GM10847 (cell line): ENCODE results near the gene SHF.

Experiments used
- POLR2A ChIP-seq: IDR thresholded peaks from 2 replicates; pipeline ENCODE4 v1.6.1; 2011; ENCODE audit not compliant: insufficient read length; ENCODE audit errors: extremely low read depth

The SHF gene, protein sequence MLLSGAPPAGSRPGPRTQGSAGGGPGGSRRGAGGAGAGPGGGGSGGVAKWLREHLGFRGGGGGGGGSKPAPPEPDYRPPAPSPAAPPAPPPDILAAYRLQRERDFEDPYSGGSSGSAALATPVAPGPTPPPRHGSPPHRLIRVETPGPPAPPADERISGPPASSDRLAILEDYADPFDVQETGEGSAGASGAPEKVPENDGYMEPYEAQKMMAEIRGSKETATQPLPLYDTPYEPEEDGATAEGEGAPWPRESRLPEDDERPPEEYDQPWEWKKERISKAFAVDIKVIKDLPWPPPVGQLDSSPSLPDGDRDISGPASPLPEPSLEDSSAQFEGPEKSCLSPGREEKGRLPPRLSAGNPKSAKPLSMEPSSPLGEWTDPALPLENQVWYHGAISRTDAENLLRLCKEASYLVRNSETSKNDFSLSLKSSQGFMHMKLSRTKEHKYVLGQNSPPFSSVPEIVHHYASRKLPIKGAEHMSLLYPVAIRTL

DNA sequence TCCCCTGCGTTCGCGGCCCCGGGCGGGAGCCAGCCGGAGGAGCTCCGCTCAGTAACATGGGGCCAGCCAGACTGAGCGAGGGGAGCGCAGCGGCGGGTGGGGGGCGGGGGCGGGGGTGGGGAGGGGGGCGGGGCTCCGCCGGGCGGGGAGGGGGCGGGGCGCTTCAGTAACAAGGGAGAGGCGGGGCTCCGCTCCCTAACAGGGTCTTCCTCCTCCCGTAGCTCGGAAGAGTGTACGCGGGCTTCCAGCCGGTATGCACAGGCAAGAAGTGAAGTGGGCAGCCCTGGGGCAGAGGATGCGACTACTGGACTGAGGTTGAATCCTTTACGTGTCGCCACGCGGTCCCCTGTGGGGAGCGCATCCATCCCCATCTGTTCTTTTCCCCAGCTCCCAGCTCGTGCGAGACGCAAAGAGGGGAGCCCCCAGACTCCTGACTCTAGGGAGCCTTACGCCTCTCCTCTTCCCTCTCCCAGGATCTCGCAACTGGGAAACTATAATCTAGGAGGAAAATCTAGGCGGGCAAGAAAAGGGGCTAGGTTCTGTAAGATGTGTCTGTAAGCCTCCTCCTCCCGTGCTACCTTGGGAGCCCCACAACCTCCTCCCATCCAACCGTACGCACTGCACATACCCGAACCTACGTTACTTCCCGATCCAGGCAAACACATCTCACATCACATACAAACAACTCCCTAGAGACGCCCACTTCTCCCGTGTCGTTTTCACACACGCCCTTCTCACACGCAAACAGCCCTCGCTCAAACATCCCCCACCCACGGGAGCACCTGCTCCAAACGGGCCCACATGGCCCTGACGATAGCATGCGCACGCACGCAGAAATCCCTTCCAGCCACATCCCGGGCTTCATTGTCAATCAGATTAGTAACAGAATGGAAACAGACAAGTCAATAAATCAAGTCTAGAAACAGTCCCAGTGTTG lies at the start of gene SHF:
Gene SHF, minus strand, starts transcription at position 73 of the 937 bp plus-strand sequence. Its CDS starts 15 bp downstream, at position 58.
- no peak for TF ChIP-seq POLR2A

DNA sequence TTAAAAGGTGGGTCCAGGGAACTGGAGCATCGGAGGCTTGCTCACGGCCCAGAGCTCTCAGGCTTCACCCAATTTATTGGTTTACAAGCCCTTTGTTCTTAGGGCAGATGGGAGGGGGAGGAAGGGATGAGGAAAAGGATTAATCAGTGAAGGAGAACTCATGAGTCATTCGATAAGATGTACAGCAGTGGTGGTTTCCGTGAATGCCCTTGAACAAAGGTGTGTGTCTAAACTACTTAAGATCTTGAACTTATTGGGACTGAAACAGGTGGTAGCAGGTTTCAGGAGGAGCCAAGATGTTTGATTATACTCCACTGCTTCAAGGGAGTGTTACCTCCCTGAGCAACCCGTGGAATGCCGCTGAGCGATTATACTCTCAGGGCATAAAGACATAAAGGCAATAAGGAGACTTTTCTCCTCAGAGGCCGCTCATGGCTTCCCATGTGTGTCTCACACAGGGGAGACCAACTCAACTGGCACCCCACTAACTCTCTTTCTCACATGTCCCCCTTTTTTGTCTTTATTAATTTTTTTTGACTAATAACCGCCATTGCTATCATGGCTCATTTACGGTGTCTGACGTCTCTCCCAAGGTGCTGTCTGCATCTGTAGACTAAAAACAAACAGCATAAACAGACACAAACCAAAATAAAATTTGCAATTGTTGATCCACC lies 46.9 kb upstream of the SHF start:
- no peak for TF ChIP-seq POLR2A

- TF ChIP-seq POLR2A = no peak
Observed at GRCh38 chr15:45231864-45232562, 44.2 kb upstream of the SHF start.

DNA sequence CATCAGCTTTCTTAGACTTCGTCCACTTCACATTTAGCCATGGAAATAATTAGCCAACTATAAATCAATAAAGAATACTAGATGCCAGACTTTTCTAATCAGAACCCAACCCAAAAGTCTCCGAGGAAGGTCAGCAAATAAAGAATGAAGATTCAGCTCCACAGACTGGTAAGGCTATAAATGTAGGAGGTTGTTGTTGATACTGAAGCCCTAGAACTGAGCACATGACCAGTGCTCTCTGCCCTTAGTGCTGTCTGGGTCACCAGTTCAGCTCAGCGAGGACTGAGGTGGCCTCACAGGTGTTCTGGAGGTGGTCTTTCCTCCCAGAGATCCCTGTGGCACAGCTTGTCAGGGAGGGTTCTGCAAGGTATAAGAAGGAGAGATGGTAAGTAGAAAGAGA lies 43.4 kb upstream of the SHF start:
- no peak for TF ChIP-seq POLR2A

GRCh38 chr15:45230245-45230965 lies 42.6 kb upstream of the SHF start:
- TF ChIP-seq POLR2A = no peak

DNA sequence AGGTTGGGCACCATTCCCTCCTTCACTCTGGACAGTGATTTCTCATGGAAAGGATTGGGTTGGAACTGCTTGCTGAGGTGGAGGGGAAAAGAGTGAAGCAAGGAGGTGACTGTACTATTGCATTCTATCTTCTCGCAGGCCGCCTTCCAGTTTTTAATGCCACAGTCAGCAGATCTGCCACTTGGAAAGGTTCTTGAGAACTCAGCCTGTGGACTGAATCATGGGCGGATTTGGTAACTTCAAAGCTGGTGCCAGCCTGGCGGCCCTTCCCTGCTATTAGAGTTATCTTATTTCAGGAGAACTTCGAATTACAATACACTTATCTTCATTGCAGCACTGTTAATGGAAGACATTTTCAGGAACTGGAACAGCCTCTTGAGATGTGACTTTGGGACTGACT lies 41.2 kb upstream of the SHF start:
- TF ChIP-seq POLR2A = no peak

- TF ChIP-seq POLR2A = no peak
Observed at GRCh38 chr15:45225506-45226273, 37.9 kb upstream of the SHF start.

DNA sequence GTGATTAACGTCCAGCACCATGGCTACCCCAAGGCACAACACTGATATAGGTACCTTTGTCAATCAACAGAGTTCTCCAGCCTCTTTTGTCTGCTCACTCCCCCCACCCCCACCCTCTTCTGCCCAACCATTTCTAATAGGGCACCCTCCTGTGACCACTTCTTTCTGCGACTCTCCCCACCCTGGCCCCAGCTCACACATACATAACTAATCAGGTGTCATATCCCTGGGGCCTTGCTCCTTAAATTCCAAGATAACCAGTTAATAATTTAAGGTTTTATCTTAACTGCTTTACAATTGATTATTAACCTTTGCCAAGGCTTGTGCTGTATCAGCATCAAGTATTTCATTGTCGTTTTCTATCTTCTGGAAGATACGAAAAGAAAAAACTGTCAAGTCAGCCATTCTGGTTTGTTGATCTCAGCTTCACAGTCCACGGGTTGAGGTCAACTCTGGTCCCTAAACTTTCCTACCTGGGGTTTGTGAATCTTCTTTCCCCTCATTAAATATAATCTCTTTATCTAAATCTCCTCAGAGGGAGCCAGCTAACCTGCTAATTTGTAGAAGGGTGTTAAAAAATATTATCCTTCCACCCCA lies 37.0 kb upstream of the SHF start:
- no peak for TF ChIP-seq POLR2A

DNA sequence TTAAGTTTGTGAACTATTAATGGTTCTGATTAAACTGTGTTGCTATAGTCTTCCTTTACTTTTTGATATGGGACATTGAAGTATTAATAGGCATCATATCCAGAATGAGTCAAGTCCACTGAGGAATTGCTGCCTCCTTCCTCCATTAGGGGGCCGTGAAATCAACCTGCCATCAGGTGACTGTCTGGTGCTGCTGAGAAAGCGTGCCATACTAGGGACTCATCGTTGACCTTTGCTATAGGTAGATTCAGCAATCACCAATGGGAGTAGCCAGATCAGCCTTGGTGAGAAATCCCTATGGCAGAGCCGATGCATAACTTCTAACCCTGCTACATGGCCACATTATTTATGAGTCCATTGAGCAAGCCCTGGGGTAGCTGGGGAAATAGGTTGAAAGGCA lies 34.2 kb upstream of the SHF start:
- no peak for TF ChIP-seq POLR2A

- no peak for TF ChIP-seq POLR2A
Observed at GRCh38 chr15:45221053-45221599, 33.4 kb upstream of the SHF start.

- no peak for TF ChIP-seq POLR2A
Observed at GRCh38 chr15:45212493-45212892, 24.7 kb upstream of the SHF start.

DNA sequence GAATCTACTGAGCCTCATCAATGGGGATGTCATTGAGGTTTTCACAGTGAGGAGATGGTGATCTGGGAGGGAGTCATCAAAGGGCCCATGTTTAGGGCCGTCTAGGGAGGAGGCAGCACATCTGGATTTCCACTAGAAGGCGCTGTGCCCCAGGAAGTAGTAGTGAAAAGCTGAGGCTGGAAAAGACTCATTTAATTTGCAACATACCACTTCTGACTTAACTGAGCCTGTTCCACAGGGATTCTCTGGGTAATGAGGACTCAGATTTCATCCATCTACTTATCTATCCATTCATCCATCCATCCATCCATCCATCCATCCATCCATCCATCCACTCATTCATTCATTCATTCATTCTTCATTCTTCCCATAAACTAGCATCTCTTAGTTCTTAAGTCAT lies 17.4 kb upstream of the SHF start:
- no peak for TF ChIP-seq POLR2A

GRCh38 chr15:45203182-45203581 lies 15.4 kb upstream of the SHF start:
- no peak for TF ChIP-seq POLR2A
